Trophoblast cell (in vitro differentiated cells and primary cell): Measurements from ENCODE around the gene ACY1.
A peak's percentile ranks its signal among the peaks of the same experiment; 100 is the strongest.

ENCODE experiments used
- DNase-seq, 2 donors: peaks; one replicate each; pipeline ENCODE4 v3.0.0-alpha.2; 2016
- H2AFZ ChIP-seq: 2 replicates; pipeline ENCODE4 v1.6.1; 2013; ENCODE audit warnings: low read length, moderate library complexity, mild to moderate bottlenecking; ENCODE audit not compliant: insufficient read depth, poor library complexity
- H2AK5ac ChIP-seq: 2 replicates; pipeline ENCODE4 v1.6.1; 2013; ENCODE audit warnings: mild to moderate bottlenecking, low read length
- H2BK120ac ChIP-seq: 2 replicates; pipeline ENCODE4 v1.6.1; 2013; ENCODE audit warnings: low read length, mild to moderate bottlenecking, moderate library complexity; ENCODE audit not compliant: insufficient read depth, poor library complexity
- H2BK12ac ChIP-seq: 2 replicates; pipeline ENCODE4 v1.6.1; 2013; ENCODE audit warnings: mild to moderate bottlenecking, low read length, moderate library complexity
- H2BK5ac ChIP-seq: 2 replicates; pipeline ENCODE4 v1.6.1; 2013; ENCODE audit warnings: low read length, low read depth, moderate library complexity, mild to moderate bottlenecking; ENCODE audit not compliant: poor library complexity
- H3K14ac ChIP-seq: 2 replicates; pipeline ENCODE4 v1.6.1; 2013; ENCODE audit warnings: mild to moderate bottlenecking, low read length
- H3K18ac ChIP-seq: 2 replicates; pipeline ENCODE4 v1.6.1; 2013; ENCODE audit warnings: mild to moderate bottlenecking, low read length
- H3K23ac ChIP-seq: 2 replicates; pipeline ENCODE4 v1.6.1; 2013; ENCODE audit warnings: low read length
- H3K27ac ChIP-seq: 2 replicates; pipeline ENCODE4 v1.5.1; 2013; ENCODE audit warnings: low read depth, mild to moderate bottlenecking, inconsistent platforms, low read length, moderate library complexity
- H3K27me3 ChIP-seq: 2 replicates; pipeline ENCODE4 v1.6.1; 2013; ENCODE audit warnings: inconsistent platforms, mild to moderate bottlenecking, low read length, moderate library complexity; ENCODE audit not compliant: insufficient read depth
- H3K36me3 ChIP-seq, 2 experiments: 1 replicate in 1 of 2; 2 replicates in 1 of 2; pipeline ENCODE4 v1.6.1; 2013; ENCODE audit warnings: low read length in 2 of 2, mild to moderate bottlenecking in 2 of 2, moderate library complexity in 1 of 2; ENCODE audit not compliant: insufficient read depth in 2 of 2, control insufficient read depth in 1 of 2
- H3K4ac ChIP-seq: 2 replicates; pipeline ENCODE4 v1.6.1; 2013; ENCODE audit warnings: low read depth, mild to moderate bottlenecking, low read length, moderate library complexity
- H3K4me1 ChIP-seq, 2 experiments: 1 replicate in 1 of 2; 2 replicates in 1 of 2; pipeline ENCODE4 v1.6.1; 2013; ENCODE audit warnings: low read length in 2 of 2, mild to moderate bottlenecking in 2 of 2, moderate library complexity in 1 of 2; ENCODE audit not compliant: insufficient read depth in 2 of 2, control insufficient read depth in 1 of 2
- H3K4me2 ChIP-seq: 2 replicates; pipeline ENCODE4 v1.6.1; 2013; ENCODE audit warnings: inconsistent platforms, mild to moderate bottlenecking, low read length, moderate library complexity
- H3K4me3 ChIP-seq: 2 replicates; pipeline ENCODE4 v1.5.1; 2013; ENCODE audit warnings: mild to moderate bottlenecking, low read depth, low read length, inconsistent platforms
- H3K79me1 ChIP-seq: one replicate; pipeline ENCODE4 v1.6.1; 2013; ENCODE audit warnings: low read length
- H3K79me2 ChIP-seq: 2 replicates; pipeline ENCODE4 v1.6.1; 2013; ENCODE audit warnings: low read length, mild to moderate bottlenecking; ENCODE audit not compliant: control insufficient read depth, insufficient read depth, poor library complexity
- H3K9ac ChIP-seq: 2 replicates; pipeline ENCODE4 v1.6.1; 2013; ENCODE audit warnings: mild to moderate bottlenecking, low read length
- H3K9me3 ChIP-seq: 2 replicates; pipeline ENCODE4 v1.6.1; 2013; ENCODE audit warnings: low read depth, mild to moderate bottlenecking, control low read depth, inconsistent platforms, low read length; ENCODE audit not compliant: insufficient read depth
- H4K12ac ChIP-seq: 2 replicates; pipeline ENCODE4 v1.6.1; 2013; ENCODE audit warnings: low read depth, mild to moderate bottlenecking, low read length, moderate library complexity
- H4K8ac ChIP-seq: 2 replicates; pipeline ENCODE4 v1.6.1; 2013; ENCODE audit warnings: low read depth, mild to moderate bottlenecking, low read length, moderate library complexity
- H4K91ac ChIP-seq: one replicate; pipeline ENCODE4 v1.6.1; 2013; ENCODE audit warnings: low read depth, mild to moderate bottlenecking, low read length, moderate library complexity
- WGBS: extraction: QIAGEN DNeasy Blood & Tissue Kit; methylation state at CpG from one replicate; pipeline ENCODE4 v1.1.7; 2013; ENCODE audit warnings: missing lambda C conversion rate; ENCODE audit not compliant: insufficient read length, insufficient coverage; ENCODE audit errors: extremely low coverage; 5-methylcytosine and 5-hydroxymethylcytosine counted together

The ACY1 gene

DNA sequence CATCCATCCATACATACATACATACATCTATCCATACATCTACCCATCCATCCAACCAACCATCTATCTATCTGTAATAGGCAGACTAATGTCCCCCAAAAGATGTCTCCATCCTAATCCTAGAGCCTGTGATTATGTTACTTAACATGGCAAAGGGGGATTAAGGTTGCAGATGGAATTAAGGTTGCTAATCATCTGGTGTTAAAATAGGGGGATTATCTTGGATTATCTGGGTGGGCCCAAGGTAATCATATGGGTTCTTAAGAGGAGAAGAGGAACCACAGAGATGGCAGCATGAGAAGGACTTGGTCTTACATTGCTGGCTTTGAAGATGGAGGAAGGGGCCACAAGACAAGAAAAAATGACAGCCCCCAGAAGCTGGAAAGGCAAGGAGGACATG lies 27.1 kb downstream of the ACY1 start:
- Histone ChIP-seq H2AK5ac (no peak overlapping the region), H2AFZ (no peak overlapping the region), H3K4ac (no peak overlapping the region), H3K79me2 (no peaks in the 10 kb centered on the region), H3K27ac (no peak overlapping the region), H4K8ac (no peak overlapping the region), H3K4me2 (no peak overlapping the region), H2BK120ac (no peak overlapping the region), H3K9me3 (no peaks in the 10 kb centered on the region), H4K12ac (no peak overlapping the region), H3K23ac (no peak overlapping the region), H3K79me1 (no peaks in the 10 kb centered on the region), H4K91ac (no peak overlapping the region), H3K4me1 (peaks cover 5 to 8% of the 10 kb centered on the region in 2 experiments), H3K36me3 (no peaks in the 10 kb centered on the region), H3K4me3 (no peak overlapping the region), H3K14ac (no peak overlapping the region), H2BK5ac (no peak overlapping the region), H3K9ac (no peak overlapping the region), H3K18ac (no peak overlapping the region), H2BK12ac (no peak overlapping the region), H3K27me3 (no peaks in the 10 kb centered on the region)
- DNase-seq = no peak

- Histone ChIP-seq H3K79me2 (no peaks in the 10 kb centered on the region), H2AFZ (no peak overlapping the region), H3K4me1 (no peaks in the 10 kb centered on the region), H3K27ac (no peak overlapping the region), H2AK5ac (no peak overlapping the region), H3K18ac (no peak overlapping the region), H2BK5ac (no peak overlapping the region), H2BK120ac (no peak overlapping the region), H4K91ac (no peak overlapping the region), H4K8ac (no peak overlapping the region), H3K36me3 (no peaks in the 10 kb centered on the region), H4K12ac (no peak overlapping the region), H3K27me3 (no peaks in the 10 kb centered on the region), H3K4ac (no peak overlapping the region), H3K23ac (no peak overlapping the region), H3K14ac (no peak overlapping the region), H3K4me2 (no peak overlapping the region), H3K9me3 (no peaks in the 10 kb centered on the region), H3K9ac (no peak overlapping the region), H3K79me1 (no peaks in the 10 kb centered on the region), H2BK12ac (no peak overlapping the region), H3K4me3 (no peak overlapping the region)
- WGBS = no CpG with 5 or more reads among the region's 7 CpGs
- DNase-seq = no peak
Measured at GRCh38 chr3:52012699-52013098, 29.4 kb downstream of the ACY1 start.

DNA sequence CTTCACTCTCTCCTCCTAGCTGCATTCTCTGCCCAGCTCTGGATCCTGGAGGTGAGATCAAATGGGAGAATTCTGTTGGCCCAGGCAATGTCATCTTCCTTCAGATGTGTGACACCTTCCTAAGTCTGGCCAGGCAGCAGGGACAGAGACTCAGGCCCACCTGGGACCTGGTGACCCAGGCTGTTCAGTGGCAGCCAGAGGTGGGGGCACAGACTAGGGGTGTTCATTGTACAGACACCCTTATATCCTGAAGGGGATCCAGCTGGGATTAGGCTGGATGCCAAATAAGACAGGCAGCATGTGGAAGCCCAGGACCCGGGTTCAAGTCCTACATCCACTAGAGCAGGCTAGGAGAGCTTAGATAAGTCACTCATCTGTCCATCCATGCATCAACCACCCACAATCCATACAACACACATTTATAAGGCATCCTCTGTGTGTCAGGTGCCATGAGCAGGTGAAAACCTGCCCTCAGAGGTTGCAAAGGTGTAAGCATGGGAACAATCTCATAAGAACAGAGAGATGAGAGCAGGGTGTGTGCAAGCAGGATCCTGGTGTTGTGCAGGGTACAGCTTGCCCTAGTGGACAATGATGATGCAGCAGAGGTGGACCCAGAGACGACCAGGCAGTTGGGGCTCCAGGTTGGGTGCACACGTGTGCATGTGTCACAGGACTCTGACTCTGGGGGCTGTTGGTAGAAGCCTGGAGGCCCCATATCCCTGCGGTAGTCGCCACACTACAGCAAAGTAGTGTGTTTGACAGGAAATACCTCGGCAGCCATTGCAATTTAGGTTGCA lies 30.7 kb downstream of the ACY1 start:
- H3K27ac ChIP-seq = no peak overlapping the region
- no peak overlapping the region for H3K4me3 ChIP-seq
- no peak overlapping the region for H3K23ac ChIP-seq
- H2BK12ac ChIP-seq = no peak overlapping the region
- no peak overlapping the region for H3K9ac ChIP-seq
- no peak overlapping the region for H3K14ac ChIP-seq
- no peak overlapping the region for H2AK5ac ChIP-seq
- no peak overlapping the region for H4K12ac ChIP-seq
- no peak overlapping the region for H3K4ac ChIP-seq
- no CpG with 5 or more reads among the region's 6 CpGs for WGBS
- no peak overlapping the region for H2BK120ac ChIP-seq
- H3K4me2 ChIP-seq = no peak overlapping the region
- no peak overlapping the region for H4K8ac ChIP-seq
- H3K27me3 ChIP-seq = no peaks in the 10 kb centered on the region
- no peak overlapping the region for H2BK5ac ChIP-seq
- H3K18ac ChIP-seq = no peak overlapping the region
- no peak overlapping the region for H4K91ac ChIP-seq
- DNase-seq = no peak
- no peaks in the 10 kb centered on the region for H3K79me2 ChIP-seq
- no peaks in the 10 kb centered on the region for H3K36me3 ChIP-seq
- H3K4me1 ChIP-seq = no peaks in the 10 kb centered on the region
- no peaks in the 10 kb centered on the region for H3K79me1 ChIP-seq
- H3K9me3 ChIP-seq = no peaks in the 10 kb centered on the region
- H2AFZ ChIP-seq = no peak overlapping the region

DNA sequence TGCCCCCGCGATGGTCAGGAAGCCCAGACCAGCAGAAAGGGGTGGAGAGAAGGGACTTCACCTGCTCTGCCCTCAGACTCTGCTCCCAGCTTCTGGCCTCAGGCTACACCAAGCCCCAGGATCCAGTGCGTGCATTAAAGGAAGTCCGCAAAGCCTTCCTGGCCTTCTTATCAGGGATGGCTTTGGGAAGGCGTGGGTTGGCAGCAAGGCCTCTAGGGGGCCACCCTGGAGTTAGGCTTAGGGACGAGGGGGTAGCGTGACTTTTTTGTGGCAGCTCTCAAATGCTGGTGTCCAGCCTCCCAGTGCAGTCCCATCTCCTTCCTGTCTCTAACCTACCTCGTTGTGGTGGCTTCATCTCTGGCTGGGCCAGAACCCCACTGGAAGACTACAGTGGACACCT lies 31.3 kb downstream of the ACY1 start:
- Histone ChIP-seq H3K4ac (no peak overlapping the region), H2BK12ac (no peak overlapping the region), H4K12ac (no peak overlapping the region), H2BK120ac (no peak overlapping the region), H2AFZ (peak overlapping the region; percentile 1), H2AK5ac (no peak overlapping the region), H3K79me1 (no peaks in the 10 kb centered on the region), H3K14ac (no peak overlapping the region), H3K4me1 (no peaks in the 10 kb centered on the region), H3K18ac (no peak overlapping the region), H3K9ac (no peak overlapping the region), H3K23ac (no peak overlapping the region), H4K91ac (no peak overlapping the region), H3K36me3 (no peaks in the 10 kb centered on the region), H3K9me3 (no peaks in the 10 kb centered on the region), H4K8ac (no peak overlapping the region), H3K4me3 (no peak overlapping the region), H2BK5ac (no peak overlapping the region), H3K79me2 (no peaks in the 10 kb centered on the region), H3K27ac (no peak overlapping the region), H3K27me3 (no peaks in the 10 kb centered on the region), H3K4me2 (no peak overlapping the region)
- DNase-seq = no peak
- WGBS = no CpG with 5 or more reads among the region's 8 CpGs
